HG03571 (cell line): Measurements from ENCODE around the gene ATG5.
"Not testable (repeated sequence)": the region's sequence is repeated elsewhere in the genome, so short reads cannot be mapped to it uniquely, and the experiment has no call there.

ENCODE experiments used
- ATAC-seq: cut with Tn5 transposase; IDR thresholded peaks from one replicate; pipeline ENCODE4 v1.9.1; 2021; ENCODE audit not compliant: unreplicated experiment

The ATG5 gene

DNA sequence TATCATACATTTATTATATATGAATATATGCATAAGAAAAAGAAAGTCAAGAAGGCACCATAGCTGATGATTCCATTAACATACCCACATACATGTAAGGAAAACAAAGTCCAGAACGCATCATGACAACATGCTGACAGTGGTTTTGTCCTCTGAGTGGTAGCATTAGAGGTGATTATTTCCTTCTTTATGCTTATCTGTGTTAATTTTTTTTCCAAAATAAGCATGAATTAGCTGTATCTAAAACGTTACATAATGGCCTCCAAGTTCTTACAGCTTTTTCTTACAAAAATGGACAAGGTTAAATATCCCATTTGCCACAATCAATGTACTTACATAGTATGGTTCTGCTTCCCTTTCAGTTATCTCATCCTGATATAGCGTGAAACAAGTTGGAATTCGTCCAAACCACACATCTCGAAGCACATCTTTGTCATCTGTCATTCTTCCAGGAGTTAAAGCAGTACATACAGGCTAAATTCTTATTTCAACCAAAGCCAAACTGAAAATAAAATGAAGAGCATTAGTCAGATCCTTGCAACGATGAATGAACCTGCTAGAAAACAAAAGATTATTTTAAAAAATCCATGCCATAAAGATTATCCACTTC lies 9.7 kb downstream of the ATG5 start:
- ATAC-seq, result no peak

DNA sequence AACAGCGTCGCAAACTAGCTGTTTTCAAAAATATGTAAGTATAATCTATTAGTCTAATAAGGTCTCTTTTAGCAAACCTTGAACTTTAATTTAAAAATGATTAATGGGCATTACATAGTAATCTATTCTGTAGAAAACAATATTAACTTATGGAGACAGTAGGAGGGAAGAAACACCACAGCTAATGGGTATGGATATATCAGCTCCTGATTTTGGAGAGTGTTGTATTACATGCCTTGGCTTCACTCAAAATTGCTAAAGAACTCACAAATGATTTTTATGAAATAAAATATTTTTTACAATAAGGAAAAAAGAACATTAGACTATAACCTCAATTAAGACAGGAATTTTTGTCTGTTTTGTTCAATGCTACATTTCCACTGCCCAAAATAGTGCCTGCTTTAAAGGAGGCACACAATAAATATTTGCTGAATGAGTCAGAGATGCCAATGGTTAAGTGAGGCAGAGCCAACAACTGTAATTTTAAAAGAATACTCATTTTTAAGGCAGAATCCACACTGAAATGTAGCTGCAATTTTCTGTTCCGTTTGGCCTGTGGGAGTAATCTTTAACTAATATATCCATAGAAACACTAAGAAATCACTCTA lies 15.7 kb downstream of the ATG5 start:
- no peak for ATAC-seq

DNA sequence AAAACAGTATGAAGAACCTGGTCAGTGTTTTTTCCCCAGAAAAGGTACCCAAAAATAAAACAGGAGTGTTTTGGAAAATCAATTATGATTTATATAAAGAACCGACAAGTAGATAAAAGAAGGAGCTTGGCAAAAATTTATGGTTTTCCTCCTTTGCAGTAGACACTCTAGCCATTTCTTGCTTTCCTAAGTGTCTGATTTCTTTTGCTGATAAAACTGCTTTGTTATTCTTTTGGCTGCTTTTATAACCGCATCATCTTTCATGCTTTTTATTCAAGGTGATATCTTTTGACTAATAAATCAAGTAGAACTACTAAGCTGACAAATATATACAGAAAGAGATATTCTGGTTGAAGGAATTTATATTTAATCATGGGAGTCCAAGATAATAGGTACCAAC lies 16.6 kb downstream of the ATG5 start:
- no peak for ATAC-seq

GRCh38 chr6:106305740-106306139 lies 19.8 kb downstream of the ATG5 start:
- no peak for ATAC-seq

GRCh38 chr6:106300944-106301343 lies 24.6 kb downstream of the ATG5 start:
- no peak for ATAC-seq

DNA sequence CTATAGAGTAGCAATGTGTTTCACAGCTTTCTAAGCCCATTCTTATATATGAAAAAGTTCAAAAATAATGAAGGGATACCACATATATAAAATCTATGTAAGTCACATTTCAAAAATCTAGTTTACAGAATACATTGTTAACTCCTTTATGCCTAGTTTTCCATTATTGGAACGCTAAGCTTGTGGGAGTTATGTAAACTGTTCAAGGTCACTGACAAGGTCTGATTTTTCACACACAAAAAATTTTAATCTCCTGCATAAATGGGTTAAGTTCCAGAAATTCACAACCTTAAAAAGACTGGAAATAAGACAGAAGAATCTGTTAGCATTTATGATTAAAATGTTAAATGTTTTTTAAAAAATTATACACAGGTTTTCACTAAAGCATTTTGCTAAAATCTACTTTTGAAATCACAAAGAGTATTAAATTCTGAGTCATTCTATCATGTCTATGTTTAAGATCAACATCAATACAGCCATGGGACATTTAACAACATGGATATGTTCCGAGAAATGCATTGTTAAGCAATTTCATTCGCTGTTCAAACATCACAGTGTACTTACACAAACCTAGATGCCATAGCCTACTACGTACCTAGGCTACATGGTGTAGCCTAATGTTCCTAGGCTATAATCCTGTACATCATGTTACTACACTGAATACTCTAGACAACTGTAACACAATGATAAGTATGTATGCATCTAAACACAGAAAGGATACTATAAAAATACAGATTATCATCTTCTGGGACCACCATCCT lies 25.4 kb downstream of the ATG5 start:
- no peak for ATAC-seq

- ATAC-seq, result no peak
Observed at GRCh38 chr6:106293116-106293515, 32.4 kb downstream of the ATG5 start.

DNA sequence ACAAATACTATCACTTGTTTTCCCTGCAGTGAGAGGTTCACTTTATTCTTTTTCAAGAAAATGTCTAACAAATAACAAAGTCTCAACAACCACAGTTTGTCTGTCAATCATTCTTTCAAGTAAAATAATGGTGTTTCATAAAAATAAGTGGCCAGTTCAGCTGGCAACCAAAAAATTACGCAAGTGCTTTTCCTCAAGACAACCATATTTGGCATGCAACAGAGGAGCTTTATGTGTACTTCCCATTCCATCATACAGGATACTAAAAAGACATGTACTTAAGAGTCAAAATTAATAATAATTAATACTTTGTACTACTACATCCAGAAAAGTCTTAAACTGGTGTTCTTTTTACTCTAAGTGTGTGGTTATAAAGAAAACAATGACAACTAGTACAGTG lies 34.6 kb downstream of the ATG5 start:
- no peak for ATAC-seq

GRCh38 chr6:106290032-106290431 lies 35.5 kb downstream of the ATG5 start:
- ATAC-seq, result no peak

DNA sequence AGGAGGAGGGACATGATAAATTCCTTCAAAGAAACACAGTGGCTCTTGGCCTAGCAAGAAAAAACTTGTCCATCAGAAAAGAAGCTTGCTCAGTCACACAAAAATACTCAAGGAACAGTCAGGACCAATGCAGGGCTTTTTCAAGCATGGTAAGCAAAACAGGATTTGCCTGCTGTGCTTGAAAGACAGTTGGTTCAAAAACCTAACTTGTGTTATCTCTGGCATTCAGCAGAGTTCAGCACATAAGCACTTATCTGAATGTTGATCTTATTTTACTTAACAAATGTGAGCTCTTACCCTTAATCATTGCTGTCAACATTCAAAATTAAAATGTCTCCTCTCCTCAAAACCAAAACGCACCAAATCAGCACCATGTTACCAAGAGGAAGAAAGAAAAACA lies 38.3 kb downstream of the ATG5 start:
- no peak for ATAC-seq

GRCh38 chr6:106286746-106287145 lies 38.8 kb downstream of the ATG5 start:
- ATAC-seq, result no peak

- no peak for ATAC-seq
Observed at GRCh38 chr6:106283481-106283880, 42.1 kb downstream of the ATG5 start.

- no peak for ATAC-seq
Observed at GRCh38 chr6:106281661-106282060, 43.9 kb downstream of the ATG5 start.

DNA sequence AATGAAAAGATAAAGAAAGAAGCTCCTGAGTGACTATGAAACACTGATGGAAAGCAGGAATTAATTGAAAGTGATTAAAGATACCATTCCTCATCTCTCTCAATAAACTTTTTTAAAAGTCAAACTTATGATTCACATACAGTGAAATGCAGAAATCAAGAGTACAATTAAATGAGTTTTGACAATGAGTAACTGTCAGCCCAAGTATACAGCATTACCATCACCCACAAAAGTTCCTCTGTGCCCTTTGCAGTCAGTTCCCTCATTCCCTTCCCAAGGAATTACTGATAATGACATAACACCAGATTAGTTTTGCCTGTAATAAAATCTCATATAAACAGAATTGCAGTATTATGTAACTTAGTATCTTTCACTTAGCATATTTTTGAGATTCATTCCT lies 44.5 kb downstream of the ATG5 start:
- ATAC-seq, result no peak

- no peak for ATAC-seq
Observed at GRCh38 chr6:106279179-106279578, 46.4 kb downstream of the ATG5 start.

GRCh38 chr6:106275692-106276091 lies 49.9 kb downstream of the ATG5 start:
- no peak for ATAC-seq

- peak; percentile 45 for ATAC-seq
Observed at GRCh38 chr6:106273087-106273486, 52.5 kb downstream of the ATG5 start.

GRCh38 chr6:106272287-106272686 lies 53.3 kb downstream of the ATG5 start:
- no peak for ATAC-seq

- ATAC-seq, result no peak
Observed at GRCh38 chr6:106270414-106270813, 55.1 kb downstream of the ATG5 start.

DNA sequence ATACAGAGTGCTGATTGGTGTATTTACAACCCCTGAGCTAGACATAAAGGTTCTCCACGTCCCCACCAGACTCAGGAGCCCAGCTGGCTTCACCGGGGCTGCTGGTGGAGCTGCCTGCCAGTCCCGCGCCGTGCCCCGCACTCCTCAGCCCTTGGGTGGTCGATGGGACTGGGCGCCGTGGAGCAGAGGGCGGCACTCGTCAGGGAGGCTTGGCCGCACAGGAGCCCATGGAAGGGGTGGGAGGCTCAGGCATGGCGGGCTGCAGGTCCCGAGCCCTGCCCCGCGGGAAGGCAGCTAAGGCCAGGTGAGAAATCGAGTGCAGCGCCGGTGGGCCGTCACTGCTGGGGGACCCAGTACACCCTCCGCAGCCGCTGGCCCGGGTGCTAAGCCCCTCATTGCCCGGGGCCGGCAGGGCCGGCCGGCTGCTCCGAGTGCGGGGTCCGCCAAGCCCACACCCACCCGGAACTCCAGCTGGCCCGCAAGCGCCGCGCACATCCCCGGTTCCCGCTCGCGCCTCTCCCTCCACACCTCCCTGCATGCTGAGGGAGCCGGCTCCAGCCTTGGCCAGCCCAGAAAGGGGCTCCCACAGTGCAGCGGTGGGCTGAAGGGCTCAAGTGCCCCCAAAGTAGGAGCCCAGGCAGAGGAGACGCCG lies 56.2 kb downstream of the ATG5 start:
- ATAC-seq, result not testable (repeated sequence)

GRCh38 chr6:106268500-106268899 lies 57.1 kb downstream of the ATG5 start:
- ATAC-seq, result not testable (repeated sequence)

- not testable (repeated sequence) for ATAC-seq
Observed at GRCh38 chr6:106264433-106264832, 61.1 kb downstream of the ATG5 start.
